Neutrophil (primary cell): ENCODE results near the gene TKFC.

Source experiments
- H3K27ac ChIP-seq: fragments of 200-600 bp; sonication (generic); 2 replicates; pipeline ENCODE4 v1.5.1; 2016; ENCODE audit warnings: mild to moderate bottlenecking, moderate library complexity
- H3K27me3 ChIP-seq: fragments of 200-600 bp; sonication (generic); 2 replicates; pipeline ENCODE4 v1.6.0; 2016; ENCODE audit warnings: mild to moderate bottlenecking
- H3K36me3 ChIP-seq: fragments of 200-600 bp; sonication (generic); 2 replicates; pipeline ENCODE4 v1.5.1; 2017
- H3K4me1 ChIP-seq, 2 experiments: fragments of 200-600 bp in 1 of 2; sonication (generic) in 1 of 2; 1 replicate in 1 of 2; 2 replicates in 1 of 2; pipeline versions ENCODE4 v1.5.1 to v1.6.1; 2013 to 2016; ENCODE audit warnings: low read depth in 1 of 2, low read length in 1 of 2, mild to moderate bottlenecking in 1 of 2, moderate library complexity in 1 of 2; ENCODE audit not compliant: control insufficient read depth in 1 of 2, insufficient read depth in 1 of 2
- H3K4me3 ChIP-seq, 2 experiments: fragments of 200-600 bp in 1 of 2; sonication (generic) in 1 of 2; 1 replicate in 1 of 2; 2 replicates in 1 of 2; pipeline ENCODE4 v1.5.1; 2013 to 2016; ENCODE audit warnings: low read depth in 1 of 2, low read length in 1 of 2, mild to moderate bottlenecking in 1 of 2, moderate library complexity in 1 of 2
- H3K9me3 ChIP-seq: fragments of 200-600 bp; sonication (generic); 2 replicates; pipeline ENCODE4 v1.5.1; 2016
- TF ChIP-seq, protein P1 (sequence below): fragments of 200-600 bp; sonication (generic); IDR thresholded peaks from 2 replicates; pipeline ENCODE4 v1.5.1; 2016; ENCODE audit warnings: antibody characterized with exemption

TKFC gene, protein sequence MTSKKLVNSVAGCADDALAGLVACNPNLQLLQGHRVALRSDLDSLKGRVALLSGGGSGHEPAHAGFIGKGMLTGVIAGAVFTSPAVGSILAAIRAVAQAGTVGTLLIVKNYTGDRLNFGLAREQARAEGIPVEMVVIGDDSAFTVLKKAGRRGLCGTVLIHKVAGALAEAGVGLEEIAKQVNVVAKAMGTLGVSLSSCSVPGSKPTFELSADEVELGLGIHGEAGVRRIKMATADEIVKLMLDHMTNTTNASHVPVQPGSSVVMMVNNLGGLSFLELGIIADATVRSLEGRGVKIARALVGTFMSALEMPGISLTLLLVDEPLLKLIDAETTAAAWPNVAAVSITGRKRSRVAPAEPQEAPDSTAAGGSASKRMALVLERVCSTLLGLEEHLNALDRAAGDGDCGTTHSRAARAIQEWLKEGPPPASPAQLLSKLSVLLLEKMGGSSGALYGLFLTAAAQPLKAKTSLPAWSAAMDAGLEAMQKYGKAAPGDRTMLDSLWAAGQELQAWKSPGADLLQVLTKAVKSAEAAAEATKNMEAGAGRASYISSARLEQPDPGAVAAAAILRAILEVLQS

DNA sequence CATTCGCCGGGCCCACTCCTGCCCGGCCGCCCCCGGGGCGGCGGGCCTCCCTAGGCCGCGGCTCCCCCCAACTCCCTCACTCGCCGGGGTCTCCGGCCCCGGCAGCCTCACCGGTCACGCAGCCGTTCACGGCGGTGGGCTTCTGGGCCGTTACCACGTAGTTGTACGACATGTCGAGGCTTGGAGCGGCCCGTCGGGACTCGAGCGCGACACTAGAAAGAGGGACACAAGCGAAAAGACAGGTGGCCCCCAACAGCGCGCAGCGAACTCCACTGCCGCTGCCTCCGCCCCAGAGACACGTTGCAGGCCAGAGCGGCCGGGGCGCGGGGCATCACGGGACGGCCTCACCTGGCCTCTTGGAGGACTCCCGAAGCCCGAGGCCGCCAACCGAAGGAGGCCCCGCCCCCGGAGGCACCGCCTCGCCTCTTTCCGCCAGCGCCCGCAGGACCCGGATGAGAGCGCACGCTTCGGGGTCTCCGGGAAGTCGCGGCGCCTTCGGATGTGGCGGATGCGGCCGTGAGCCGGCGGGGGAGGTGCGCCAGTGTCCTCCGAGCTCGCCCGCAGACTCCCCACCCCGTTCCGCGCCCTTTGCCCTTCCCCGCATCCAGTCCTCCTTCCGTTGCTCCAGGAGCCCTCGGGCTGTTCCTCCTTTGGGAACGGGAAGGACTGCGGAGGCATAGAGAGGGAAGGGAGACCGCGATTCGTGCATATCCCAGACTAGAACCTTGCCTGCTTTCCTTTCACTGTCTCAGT is at the start of gene TKFC, which contains the start of gene DDB1:
Gene TKFC (plus strand): TSS at position 432 of the 753 bp plus-strand sequence. CDS start 1,501 bp downstream, outside the sequence.
Gene DDB1 (minus strand): TSS at position 309 of the 753 bp plus-strand sequence. CDS start 137 bp downstream, at position 172.
- peaks cover 20% of the 10 kb centered on the region for H3K36me3 ChIP-seq
- H3K4me3 ChIP-seq, result peak within 1 kb of the TSS; percentile 73 to 98
- TF ChIP-seq, protein P1, sequence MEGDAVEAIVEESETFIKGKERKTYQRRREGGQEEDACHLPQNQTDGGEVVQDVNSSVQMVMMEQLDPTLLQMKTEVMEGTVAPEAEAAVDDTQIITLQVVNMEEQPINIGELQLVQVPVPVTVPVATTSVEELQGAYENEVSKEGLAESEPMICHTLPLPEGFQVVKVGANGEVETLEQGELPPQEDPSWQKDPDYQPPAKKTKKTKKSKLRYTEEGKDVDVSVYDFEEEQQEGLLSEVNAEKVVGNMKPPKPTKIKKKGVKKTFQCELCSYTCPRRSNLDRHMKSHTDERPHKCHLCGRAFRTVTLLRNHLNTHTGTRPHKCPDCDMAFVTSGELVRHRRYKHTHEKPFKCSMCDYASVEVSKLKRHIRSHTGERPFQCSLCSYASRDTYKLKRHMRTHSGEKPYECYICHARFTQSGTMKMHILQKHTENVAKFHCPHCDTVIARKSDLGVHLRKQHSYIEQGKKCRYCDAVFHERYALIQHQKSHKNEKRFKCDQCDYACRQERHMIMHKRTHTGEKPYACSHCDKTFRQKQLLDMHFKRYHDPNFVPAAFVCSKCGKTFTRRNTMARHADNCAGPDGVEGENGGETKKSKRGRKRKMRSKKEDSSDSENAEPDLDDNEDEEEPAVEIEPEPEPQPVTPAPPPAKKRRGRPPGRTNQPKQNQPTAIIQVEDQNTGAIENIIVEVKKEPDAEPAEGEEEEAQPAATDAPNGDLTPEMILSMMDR, result peak; percentile 46
- no peaks in the 10 kb centered on the region for H3K27me3 ChIP-seq
- H3K9me3 ChIP-seq, result no peaks in the 10 kb centered on the region
- peaks cover 25 to 26% of the 10 kb centered on the region in 2 experiments for H3K4me1 ChIP-seq
- H3K27ac ChIP-seq, result peak within 1 kb of the TSS; percentile 68

DNA sequence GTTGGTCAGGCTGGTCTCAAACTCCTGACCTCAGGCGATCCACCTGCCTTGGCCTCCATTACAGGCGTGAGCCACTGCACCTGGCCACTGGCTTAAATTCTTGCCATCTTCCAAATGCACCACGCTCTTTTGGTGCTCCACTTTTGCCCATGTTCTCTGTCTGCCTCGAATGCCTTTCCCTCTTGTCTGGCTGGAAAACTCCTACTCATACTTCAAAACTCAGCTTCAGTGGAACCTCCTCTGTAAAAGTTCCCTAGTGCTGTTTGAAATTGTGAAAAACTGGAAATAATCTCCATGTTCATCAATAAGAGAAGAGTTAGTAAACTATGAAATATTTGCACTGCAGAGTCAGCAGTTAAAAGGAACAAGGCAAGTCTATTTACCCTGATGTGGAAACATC is 49.4 kb upstream of the TKFC start:
- TF ChIP-seq, protein P1, result no peak
- Histone ChIP-seq H3K27ac (no peak overlapping the region), H3K4me3 (no peak overlapping the region), H3K36me3 (no peaks in the 10 kb centered on the region), H3K9me3 (no peaks in the 10 kb centered on the region), H3K27me3 (no peaks in the 10 kb centered on the region), H3K4me1 (peaks cover 3 to 6% of the 10 kb centered on the region in 2 experiments)

DNA sequence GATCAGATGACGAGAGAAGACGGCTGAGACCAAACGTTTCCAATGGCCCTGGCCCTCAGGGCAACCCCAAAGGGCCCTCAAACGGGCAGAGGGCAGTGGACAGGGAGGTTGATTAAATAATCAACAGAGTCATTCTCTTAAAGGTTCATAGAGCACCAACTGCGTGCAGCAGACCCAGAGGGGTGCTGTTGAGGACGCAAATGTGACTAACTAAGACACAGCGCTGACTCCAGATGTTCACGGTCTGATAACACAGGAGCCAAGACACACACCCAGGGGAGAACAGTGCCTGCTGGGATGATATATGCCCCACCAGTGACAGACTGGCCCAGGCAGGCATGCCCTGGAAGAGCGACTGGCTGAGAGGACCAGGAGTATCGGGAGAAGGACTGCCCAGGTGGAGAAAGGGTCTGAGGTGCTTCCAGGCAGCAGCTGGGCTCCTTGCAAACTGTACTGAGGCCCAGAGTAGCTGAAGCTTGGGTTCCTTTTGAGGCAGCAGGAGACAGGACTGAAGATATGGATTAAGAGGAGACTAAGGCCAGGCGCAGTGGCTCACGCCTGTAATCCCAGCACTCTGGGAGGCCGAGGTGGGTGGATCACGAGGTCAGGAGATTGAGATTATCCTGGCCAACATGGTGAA is 45.6 kb upstream of the TKFC start:
- TF ChIP-seq, protein P1, result no peak
- Histone ChIP-seq H3K4me1 (peaks cover 3 to 6% of the 10 kb centered on the region in 2 experiments), H3K27me3 (peaks cover 24% of the 10 kb centered on the region), H3K9me3 (no peaks in the 10 kb centered on the region), H3K27ac (no peak overlapping the region), H3K4me3 (no peak overlapping the region), H3K36me3 (no peaks in the 10 kb centered on the region)

DNA sequence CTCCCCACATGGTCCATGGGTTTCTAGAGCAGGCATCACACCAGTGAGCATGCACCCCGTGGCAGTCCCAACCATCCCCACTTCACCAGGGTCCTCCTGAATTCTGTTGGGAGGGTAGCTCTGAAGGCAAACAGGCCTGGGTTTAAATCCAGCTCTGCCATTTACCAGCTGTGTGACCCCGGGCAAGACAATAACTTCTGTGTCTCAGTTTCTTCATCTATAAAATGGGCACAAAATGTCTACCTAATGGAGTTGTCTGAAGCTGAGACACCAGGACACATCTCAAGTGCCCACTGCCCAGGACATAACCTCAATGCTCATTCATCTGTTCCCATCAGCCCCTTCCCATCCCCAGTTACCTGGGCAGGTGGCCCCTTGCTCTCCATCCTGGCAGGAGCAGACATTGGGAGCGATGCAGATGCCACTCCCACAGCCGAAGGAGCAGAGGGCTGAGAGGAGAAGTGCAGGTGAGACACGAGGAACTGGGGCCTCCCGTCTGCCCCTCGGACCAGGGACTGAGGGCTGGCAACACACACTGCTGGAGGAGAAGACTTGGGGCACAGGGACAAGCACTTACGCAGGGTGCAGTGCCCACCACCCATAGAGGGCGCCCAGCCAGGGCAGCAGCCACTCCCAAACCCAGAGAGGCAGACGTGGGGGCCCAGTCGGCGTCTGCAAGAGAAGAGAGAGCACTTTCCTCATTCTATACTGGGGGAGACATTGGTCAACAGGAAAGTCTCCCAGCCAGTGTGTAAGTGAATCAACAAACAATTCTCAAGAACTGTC is 41.9 kb upstream of the TKFC start:
- Histone ChIP-seq H3K4me1 (peaks cover 23 to 26% of the 10 kb centered on the region in 2 experiments), H3K9me3 (no peaks in the 10 kb centered on the region), H3K27me3 (peaks cover 60% of the 10 kb centered on the region), H3K36me3 (no peaks in the 10 kb centered on the region), H3K4me3 (no peak overlapping the region), H3K27ac (no peak overlapping the region)
- TF ChIP-seq, protein P1, result no peak
